Left ventricle myocardium superior (tissue), 1 donor: ENCODE measurements around the gene FAM193B. TPM values are rescaled to one million over a fixed set of nuclear protein-coding genes. Genes with fewer than 3 reads are reported as not detected.
A peak's percentile ranks its signal among the peaks of the same experiment; 100 is the strongest.
"Not testable (repeated sequence)": the region's sequence is repeated elsewhere in the genome, so short reads cannot be mapped to it uniquely, and the experiment has no call there.

Experiments used
- ATAC-seq: fragments of 200-7000 bp; cut with Tn5 transposase; one replicate; pipeline ENCODE4 v1.9.1; 2020; ENCODE audit warnings: mild to moderate bottlenecking, moderate library complexity
- DNase-seq: peaks from one replicate; pipeline ENCODE4 v3.0.0-alpha.2; 2020
- intact Hi-C: fragments of 100-400 bp; cut with micrococcal nuclease; formaldehyde crosslinking; loops from one replicate; pipeline ENCODE4 v1.11.0; 2022
- total RNA-seq: library from RNA; stranded (reverse); fragmentation: NEBNext Ultra II Directional; extraction: Animal tissue kit (Norgen Biotek cat#: 25700); gene quantifications from one replicate; pipeline ENCODE4 v1.2.1, GENCODE V29; 2021
- donor health status: DM: no; HTN: yes; CAD: no; lungs with severe emphysema.

The FAM193B gene
- total RNA-seq, 1 donor from 2014 or later: 26.4 TPM

DNA sequence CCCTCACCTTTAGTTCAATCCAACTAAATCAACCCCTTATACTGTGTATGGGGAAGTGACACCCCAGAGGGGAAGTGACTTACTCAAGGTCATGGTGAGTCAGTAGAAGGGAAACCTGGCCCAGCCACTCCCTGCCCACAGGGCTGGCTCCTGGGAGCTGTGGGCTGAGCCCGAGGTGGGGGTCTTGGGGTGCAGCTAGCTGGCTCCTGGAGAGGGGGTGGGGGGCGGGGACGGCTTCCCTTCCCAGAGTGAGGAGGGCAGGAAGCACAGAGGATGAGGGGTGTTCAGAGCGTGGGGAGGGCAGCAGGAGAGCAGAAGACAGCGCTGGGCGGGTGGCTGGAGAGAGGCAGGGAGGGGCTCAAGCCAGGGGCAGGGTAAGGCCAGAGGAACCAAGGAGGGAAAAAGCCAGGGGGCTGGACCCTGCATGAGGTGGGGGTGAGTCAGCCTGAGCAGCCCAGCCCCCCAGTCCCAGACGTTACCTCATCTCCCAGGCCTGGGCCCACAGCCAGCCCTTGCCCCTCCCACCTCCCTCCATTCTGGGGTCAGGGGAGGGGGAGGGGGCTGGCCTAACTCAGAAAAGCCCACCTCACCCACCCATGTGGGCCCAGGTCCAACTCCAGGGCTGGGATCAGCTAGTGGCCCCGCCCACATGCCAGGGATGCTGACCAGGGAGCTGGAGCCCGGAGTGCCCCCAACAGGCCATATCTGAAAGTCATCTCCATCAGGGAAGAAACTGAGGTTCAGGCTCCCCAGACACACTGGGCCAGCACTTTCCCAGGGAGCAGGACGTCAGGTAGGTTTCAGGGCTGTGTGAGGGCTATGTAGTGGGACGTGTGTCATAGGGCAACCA, 59.8 kb downstream of the FAM193B start:
- intact Hi-C loops: no loop called here
- ATAC-seq: peak; percentile 1
- DNase-seq: peak; percentile 70

DNA sequence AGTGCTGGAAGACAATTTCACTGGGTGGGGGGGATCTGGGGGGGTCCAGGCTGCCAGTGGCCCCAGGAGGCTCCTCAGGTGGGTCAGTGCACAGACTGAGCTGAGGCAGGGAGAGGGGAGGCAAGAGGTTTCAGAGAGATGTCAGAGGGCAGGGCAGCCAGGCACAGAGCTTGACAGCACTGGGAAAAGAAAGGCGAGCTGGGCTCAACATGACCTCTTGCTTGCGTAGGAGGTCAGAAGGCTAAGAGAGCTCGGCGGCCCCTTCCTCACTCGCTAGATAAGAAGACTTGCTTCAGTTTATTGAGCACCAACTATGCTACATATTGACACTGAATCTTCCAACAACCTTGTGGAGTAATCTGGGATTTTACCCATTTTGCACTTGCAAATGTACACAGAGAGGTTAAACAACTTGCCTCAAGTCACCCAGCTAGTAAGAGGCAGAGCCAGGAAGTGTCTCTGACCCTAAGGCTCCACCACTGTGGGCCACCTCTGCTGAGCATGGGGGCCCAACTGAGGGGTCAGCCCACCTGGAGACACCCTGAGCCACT, 60.5 kb downstream of the FAM193B start:
- no peak for ATAC-seq
- DNase-seq: no peak
- intact Hi-C loops: no loop called here

DNA sequence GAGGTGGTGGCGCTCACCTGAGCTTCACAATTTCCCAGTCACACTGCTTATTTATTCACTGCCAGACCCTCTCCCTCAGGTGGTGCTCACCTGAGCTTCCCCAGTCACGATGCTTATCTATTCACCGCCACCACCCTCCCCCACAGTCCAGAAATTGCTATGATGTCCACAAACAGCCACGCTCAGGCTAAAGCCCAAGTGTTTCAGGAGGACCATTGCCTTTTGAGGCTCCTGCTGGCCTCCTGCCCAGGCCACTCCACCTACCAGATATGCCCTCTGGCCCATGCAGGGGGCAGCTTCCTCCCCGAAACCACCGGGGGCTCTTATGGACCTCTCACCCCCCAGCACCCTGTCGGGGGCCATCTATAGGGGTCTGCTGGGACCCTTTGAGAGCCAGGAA, 61.5 kb downstream of the FAM193B start:
- intact Hi-C loops: no loop called here
- ATAC-seq (no peak), DNase-seq (no peak)

DNA sequence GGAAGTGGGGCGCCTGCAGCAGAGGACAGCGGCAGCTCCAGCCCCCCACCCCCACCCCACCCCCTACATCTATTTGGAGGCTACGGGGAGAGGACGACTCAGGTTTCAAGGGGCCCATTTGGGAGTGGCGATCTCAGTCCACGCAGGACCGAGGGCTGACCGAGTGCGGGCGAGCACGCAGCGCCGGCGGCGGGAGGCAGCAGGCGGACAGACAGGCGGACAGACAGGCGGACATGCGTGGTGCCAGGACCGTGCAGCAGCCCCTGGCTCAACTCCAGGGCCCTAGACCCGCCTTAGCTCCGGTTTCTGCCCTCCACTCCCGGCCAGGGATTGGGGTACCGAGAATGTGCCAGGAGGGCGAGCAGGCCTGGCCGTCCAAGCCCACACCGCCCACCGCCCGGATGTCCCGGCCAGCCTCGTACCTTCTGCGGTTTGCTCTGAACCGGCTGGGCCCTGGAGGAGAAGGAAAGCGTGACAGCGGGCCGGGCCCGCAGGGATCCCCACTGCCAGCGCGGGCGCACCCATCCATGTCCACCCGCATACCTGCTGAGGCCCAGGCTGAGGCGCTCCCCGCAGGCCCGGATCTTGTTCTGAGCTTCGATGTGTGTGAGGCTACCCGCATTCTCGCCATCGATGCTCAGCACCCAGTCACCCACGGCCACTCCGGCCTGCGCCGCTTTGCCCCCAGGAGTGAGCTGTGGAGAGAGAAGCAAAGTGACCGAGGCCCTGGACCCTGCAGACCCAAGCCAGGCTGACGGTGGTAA, 62.2 kb downstream of the FAM193B start:
- DNase-seq (no peak), ATAC-seq (no peak)
- intact Hi-C loops: no loop called here

DNA sequence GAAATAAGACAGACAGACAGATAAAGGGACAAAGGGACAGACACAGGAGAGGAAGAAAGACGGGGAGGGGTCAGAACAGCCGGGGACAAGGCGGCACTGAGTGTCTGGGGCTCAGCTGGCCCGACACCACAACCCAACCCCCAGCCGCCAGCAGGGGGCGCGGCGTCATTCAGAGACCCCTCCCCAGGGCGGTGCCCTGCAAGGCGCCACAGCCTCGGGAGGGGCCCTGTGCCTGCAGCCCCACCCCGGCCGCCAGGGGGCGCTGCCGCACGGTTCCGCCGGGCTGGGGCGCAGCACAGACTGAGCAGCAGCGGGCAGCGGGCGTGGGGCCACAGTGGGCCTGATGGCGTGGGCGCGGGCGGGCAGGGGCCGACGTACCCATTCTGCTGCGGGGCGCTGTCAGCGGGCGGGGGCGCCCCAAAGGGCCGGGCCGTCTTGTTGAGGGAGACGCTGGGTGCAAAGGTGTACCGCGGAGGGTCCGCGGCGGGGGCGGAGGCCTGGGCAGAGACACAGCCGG, 62.9 kb downstream of the FAM193B start:
- intact Hi-C loops: no loop called here
- DNase-seq (no peak), ATAC-seq (peak; percentile 4)

DNA sequence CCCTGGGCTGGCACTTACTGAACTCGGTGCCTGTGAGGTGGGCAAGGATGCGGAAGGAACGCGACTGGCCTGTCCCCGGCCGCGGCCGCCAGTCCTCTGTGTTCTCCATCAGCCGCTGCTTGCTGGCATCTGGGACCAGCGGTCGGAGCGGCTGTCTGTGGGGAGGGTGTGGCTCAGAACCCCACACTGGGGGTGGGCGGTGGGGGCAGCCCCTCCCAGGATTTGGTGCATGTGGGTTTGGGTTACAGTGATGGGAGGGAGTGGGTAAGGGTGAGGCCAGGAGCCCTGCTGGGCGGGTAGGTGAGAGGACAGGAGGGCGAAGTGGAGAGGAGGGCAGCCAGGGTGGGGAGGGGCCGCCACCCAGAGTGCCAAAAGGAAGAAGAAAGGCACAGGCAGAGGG, 63.4 kb downstream of the FAM193B start:
- DNase-seq (no peak), ATAC-seq (no peak)
- intact Hi-C loops: no loop called here

DNA sequence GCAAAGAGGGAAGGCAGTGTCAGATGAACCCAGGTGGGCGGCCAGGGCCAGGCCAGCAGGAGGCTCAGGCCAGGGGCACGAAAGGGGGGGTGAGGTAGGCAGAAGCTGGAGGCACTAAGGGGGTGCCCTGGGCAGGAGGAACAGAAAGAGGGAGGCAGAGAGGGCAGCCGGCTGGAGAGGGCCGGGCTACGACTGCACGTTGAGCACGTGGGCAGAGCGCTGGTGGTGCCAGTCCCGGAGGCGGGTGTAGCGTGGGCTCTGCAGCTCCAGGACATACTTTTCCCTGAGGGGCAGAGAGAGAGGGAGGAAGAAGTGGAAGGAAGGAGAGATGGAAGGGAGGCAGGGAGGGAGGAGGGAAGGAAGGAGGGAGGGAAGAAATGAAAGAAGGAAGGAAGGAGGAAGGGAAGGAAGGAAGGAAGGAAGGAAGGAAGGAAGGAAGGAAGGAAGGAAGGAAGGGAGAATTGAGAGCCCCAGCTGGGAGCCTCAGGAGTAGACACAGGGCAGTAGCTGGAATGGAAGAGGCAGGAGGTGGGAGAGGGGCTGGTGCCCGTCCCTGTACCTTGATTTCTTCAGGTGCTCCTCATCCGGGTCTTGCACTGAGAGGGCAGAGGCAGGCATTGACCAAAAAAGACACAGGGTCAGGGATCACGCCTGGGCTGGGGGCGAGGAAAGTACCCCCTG, 63.9 kb downstream of the FAM193B start:
- intact Hi-C loops: no loop called here
- ATAC-seq (no peak), DNase-seq (no peak)

DNA sequence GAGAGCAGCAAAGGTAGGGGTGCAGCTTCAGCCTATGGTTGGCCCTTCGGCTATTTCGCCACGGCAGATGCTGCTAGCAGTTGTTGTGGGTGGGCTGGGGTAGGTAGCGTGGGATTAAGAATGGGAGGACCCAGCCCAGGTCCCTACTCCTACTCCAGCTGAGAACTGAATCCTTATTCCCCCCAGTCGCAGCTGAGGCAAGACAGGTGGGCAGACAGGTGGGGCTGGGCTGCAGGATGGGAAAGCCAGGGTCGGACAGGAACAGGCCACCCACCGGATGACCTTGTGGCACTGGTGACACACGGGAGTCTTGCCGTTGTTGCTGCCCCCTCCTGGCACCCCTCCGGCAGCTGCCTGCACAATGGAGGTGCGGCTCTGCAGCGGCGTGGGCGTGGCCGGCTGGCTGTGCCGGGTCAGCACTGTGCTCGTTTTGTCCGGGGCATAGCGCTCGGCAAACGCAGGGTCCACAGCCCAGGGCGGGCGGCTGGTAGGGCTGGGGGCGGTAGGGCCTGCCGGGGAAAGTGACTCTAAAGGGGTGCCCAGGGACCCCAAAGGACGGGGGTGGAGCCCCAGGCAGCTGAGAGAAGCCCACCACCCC, 65.1 kb downstream of the FAM193B start:
- intact Hi-C loops: no loop called here
- no peak for ATAC-seq
- DNase-seq: no peak

DNA sequence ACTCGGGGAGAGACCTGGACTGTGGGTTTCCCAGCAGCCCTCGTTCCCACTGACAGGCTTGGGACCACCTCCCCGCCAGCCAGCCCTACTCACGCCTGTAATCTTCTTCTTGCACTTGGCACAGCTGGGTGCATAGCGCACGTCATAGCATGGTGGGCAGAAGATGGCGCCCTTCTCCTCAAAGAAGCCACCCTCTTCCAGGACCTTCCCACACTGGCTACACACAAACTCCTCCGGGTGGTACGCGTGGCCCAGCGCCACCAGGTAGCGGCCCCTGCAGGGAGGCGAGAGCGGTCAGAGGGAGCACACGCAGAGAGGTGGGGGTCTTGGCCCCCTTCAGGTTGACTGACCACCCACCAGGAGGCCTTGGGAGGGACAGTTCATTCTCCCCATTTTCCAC, 66.4 kb downstream of the FAM193B start:
- DNase-seq: no peak
- no peak for ATAC-seq
- intact Hi-C loops: no loop called here

DNA sequence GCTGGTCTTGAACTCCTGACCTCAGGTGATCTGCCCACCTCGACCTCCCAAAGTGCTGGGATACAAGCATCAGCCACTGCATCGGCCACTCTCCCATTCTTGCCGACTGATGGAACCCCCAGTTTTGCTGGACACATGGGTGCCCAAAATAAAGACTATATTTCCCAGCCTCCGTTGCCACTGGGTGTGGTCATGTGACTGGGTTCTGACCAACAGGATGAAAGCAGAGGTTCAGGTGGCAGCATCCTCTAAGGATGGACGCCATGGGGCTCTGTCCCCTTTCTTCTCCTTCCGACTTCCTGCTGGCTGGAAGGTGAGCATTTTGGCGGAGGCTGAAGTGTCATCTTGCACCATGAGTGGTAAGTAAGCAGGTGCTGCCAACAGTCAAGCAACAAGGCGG, 67.2 kb downstream of the FAM193B start:
- ATAC-seq (no peak), DNase-seq (no peak)
- intact Hi-C loops: no loop called here

DNA sequence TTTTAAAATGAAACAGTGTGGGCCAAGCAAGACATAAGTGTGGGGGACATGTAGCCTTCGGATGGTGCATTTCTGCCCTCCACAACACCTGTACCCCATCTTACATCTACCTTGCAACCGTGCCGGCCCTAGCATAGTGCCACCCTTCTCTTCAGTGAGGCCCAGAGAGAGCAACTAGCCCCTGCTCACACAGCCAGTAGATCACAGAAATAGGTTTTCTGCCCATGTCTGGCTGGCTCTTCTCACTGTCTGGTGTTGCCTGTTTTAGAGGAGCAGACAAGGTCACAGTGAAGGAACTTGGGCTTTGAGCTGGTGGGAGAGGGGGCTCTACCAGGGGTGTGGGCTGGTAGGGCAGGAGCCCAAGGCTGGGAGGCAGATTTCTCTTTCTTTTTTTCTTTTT, 68.1 kb downstream of the FAM193B start:
- intact Hi-C loops: no loop called here

DNA sequence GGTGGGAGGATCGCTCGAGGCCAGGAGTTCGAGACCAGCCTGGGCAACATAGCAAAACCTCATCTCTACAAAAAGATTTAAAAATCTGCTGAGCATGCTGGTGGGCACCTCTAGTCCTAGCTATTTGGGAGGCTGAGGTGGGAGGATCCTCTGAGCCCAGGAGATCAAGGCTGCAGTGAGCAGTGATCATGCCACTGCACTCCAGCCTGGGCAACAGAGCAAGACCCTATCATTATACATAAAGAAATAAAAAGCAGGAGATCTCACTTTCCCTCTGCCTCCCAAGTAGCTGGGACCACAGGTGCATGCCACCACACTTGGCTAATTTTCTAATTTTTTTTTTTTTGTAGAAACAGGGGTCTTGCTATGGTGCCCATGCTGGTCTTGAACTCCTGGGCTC, 68.6 kb downstream of the FAM193B start:
- ATAC-seq, intact Hi-C loops, DNase-seq: not testable (repeated sequence)

More for the DNA sequence above, 68.1 kb downstream of the FAM193B start:
- no peak for ATAC-seq
- no peak for DNase-seq

DNA sequence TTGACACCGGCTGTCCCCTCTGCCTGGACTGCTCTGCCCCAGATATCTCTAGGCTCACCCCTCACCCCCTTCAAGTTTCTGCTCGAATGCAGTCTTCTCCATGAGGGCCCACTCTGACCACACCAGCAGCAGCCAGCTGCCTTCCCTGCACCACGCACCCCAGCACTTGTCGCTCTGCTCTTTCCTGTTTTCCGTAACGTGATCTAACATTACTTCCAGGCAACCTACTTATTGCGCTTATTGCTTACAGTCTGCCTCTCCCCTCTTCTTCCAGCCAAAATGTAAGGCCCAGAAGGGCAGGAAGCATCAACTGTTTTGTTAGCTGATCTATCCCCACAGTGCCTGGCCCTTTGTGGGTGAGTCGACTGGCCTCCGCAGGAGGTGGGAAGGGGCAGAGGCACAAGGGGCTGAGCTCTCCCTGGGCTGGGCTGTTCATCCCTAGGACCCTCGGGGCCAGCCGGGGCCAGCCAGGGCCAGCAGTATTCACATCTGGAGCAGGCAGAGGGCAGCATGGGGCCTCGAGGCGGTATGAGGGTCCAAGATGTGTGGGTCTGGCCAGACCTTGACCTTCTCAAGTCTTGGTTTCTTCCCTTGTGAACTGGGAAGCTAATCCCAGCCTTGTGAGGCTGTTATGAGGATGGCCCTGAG, 69.3 kb downstream of the FAM193B start:
- no peak for ATAC-seq
- intact Hi-C loops: no loop called here

DNA sequence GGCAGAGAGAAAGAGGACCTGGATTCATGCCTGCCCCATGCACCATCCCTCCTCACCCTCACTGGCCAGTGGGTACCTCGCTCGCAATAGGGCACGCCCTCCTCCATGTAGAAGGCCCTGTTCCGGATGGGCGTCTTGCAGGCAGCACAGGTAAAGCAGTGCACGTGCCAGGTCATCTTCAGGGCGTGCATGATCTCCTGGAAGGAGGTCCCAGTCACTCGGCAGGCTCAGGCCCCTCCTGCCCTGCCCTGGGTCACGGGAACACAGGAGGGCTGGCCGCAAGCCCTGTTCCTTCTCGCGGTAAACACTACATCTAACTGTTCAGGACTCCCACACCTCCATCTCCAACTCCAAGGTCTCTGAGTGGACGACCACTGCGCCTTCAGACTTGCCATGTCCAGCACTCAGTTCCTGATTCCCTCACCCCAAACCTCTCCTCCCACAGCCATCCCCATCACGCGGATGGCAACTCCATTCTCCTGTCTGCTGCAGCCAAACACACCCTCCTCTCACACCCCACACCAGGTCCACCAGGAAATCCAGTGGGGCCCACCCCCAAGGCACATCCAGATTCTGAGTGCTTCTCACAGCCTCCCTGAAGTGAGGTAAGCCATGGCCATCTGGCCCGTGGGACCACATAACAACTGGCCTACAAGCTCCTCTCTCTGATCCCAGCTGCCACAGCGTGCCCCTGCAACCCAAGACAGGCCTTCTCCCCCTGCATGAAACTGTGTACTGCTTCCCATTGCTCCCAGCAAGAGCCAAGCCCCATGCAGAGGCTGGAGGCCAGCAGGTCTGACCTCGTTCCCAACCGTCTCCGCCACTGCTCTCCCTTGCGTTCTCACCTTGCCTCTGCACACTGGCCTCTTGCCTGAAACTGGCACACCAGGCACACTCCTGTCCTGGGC, 70.1 kb downstream of the FAM193B start:
- DNase-seq: no peak
- intact Hi-C loops: no loop called here
- ATAC-seq: no peak

More for the DNA sequence above, 69.3 kb downstream of the FAM193B start:
- DNase-seq: peak; percentile 26

DNA sequence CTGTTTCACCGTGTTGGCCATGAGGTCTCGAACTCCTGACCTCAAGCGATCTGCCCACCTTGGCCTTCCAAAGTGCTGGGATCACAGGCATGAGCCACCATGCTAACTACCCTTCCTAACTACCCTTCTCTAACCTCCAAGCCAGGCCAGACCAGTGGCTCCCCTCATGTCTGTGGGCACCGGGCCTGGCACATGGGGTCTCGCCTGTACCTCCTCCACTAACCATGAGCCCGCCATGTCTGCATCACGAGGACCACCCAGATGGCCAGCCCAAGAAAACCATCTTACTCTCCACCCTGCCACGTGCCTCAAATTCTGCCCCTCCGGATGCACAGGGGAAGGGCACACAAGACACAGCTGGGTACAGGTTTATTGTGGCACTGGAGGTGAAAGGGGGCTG, 71.3 kb downstream of the FAM193B start:
- ATAC-seq (no peak), DNase-seq (no peak)
- intact Hi-C loops: no loop called here

DNA sequence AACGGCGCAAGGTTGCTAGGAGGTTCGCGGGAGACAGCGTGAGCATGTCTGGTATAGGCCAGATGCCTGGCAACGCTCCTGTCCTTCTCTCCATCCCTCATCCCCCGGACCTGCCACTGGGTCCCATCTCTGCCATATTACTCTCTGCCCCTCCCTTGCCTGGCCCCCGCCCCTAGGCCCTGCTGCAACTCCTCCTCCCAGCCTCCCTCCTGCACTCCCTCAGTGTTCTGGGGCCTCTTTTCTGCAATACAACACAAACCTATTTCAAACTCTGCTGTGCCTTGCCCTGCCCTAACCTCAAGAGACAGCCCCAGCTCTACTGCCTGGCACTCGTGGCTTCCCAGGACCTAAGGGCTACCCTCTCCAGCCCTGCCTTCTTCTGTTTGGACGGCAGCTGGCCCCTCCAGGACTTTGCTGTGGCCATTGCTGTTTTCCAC, 72.0 kb downstream of the FAM193B start:
- DNase-seq (peak; percentile 29), ATAC-seq (no peak)
- intact Hi-C loops: no loop called here

DNA sequence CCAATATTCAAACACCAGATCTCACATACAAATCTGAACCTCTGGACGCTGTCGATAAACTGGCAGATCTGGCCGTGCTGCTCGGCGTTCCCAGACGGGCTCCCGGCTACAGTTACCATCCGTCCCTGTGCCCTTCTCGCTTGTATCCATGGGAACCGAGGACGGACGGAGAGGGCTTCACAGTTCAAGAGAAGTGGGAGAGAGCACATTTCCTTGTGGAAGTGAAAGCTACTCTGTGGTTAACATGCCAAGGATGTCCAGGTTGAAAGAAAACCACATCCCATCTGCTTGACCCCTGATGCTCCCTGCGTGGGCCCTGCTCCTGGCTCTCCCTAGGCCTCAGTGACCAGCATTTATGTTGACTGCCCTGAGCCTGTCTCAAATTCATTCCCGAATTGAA, 74.6 kb downstream of the FAM193B start:
- ATAC-seq (peak; percentile 10), DNase-seq (no peak)
- intact Hi-C loops: no loop called here
